GM19239 (cell line): ENCODE results near the gene SAMD4A.
"Not testable (repeated sequence)": the region's sequence is repeated elsewhere in the genome, so short reads cannot be mapped to it uniquely, and the experiment has no call there.

Experiments used
- DNase-seq: peaks from one replicate; pipeline ENCODE4 v3.0.0; 2011; ENCODE audit warnings: low spot score; ENCODE audit not compliant: insufficient read length
- FAIRE-seq: peaks from 2 replicates; lab custom pipeline; 2011; peaks lifted over from hg19 to GRCh38; lab: Jason Lieb, UNC

Gene SAMD4A

GRCh38 chr14:54747616-54748015, 180.7 kb downstream of the SAMD4A start:
- FAIRE-seq (no peak), DNase-seq (no peak)

GRCh38 chr14:54749180-54749579, 182.3 kb downstream of the SAMD4A start:
- FAIRE-seq, result no peak
- no peak for DNase-seq

DNA sequence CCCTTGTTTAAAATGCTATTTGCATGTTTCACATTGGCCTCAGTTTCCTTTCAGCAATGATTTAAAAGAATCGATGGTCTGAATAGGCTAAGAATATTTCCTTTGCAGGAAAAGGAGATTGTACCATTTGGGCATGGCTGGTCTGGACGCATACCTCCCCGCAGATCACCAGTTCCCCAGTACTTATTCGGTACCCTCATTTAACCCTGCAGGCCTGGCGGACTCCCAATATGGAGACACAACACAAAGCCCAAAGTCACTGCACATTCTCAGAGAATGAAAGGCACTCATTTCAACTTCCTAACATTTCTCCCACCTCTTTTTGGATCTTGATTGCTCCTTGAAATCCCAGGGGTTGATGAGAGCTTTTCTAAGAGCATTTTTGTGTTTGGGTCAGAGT, 182.8 kb downstream of the SAMD4A start:
- no peak for FAIRE-seq
- no peak for DNase-seq

- DNase-seq, FAIRE-seq: not testable (repeated sequence)
These were observed 185.7 kb downstream of the SAMD4A start for GRCh38 chr14:54752611-54753010.

GRCh38 chr14:54753396-54753795, 186.5 kb downstream of the SAMD4A start:
- not testable (repeated sequence) for DNase-seq, FAIRE-seq

GRCh38 chr14:54754116-54754622, 187.2 kb downstream of the SAMD4A start:
- FAIRE-seq, result no peak
- no peak for DNase-seq

GRCh38 chr14:54754623-54755386, 187.9 kb downstream of the SAMD4A start:
- DNase-seq, result no peak
- FAIRE-seq, result no peak

DNA sequence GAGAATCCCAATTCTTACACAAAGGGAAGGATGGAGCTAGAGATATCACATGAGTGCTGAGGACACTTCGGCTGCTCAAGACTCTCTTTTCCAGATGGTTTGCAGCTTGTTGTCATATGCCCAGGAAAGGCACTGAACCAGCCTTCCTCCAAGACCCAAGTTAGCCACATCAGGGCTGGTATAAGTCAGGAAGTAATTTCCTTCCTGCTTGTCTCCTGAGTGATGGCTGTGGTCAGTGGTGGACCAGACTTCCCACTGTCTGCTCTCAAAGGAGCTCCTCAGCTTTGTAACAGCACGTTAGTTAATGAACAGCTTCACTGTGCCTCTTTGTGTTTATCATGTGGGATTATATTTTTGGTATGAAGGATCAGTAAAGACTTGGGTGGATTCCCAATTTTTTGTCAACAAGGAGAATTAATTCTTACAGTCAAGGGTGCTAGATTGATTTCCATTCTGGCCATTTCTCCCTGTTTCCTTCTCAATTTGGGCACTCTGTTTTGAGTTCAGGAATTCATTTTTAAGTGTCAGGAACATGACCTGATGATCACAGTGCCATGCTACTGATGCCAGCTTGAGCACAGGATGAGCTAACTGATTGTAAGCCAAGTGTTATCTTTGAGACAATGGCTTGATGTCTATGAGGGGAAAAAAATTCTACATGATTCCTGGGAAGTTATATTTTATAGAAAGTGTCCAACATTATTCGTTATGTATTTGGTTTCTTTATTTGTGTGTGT, 189.9 kb downstream of the SAMD4A start:
- FAIRE-seq (no peak), DNase-seq (no peak)

DNA sequence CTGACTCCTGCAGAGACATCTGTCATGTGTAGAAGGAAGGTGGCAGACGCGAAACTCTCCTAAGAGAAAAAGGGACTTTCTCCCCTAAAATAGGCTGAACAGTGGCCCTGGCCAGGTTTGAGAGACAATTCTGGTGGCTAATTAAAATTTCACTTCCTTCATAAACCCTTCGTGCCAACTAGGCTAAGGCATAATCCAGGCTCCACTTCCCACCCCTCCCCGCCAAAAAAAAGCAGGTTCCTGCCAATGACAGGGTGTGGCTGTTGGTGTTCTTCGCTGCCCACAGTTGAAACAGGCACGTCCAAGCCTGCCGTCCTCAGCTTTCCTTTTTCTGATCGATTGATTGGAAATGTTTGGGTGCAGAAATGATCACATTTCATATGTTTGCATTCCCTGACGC, 191.1 kb downstream of the SAMD4A start:
- no peak for DNase-seq

DNA sequence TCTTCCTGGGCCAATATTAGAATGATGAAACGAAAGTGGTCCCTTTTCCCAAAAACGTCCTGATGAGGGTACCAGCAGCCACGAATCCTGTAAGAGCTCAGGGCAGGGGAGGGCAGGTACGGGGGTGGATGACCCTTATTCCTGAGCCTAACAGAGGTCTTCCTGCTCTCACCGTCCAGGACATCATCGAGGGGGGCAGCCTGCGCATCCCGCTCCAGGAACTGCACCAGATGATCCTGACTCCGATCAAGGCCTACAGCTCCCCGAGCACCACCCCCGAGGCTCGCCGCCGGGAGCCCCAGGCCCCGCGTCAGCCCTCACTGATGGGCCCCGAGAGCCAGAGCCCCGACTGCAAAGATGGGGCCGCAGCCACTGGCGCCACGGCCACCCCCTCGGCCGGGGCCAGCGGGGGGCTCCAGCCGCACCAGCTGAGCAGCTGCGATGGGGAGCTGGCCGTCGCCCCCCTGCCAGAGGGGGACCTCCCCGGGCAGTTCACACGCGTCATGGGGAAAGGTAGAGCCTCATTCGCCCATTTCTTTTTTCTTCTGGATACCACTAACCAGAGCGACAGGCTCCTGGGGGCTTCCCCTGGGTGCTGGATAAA, 193.2 kb downstream of the SAMD4A start:
- no peak for FAIRE-seq
- no peak for DNase-seq

More for the DNA sequence above, 191.1 kb downstream of the SAMD4A start:
- no peak for FAIRE-seq

DNA sequence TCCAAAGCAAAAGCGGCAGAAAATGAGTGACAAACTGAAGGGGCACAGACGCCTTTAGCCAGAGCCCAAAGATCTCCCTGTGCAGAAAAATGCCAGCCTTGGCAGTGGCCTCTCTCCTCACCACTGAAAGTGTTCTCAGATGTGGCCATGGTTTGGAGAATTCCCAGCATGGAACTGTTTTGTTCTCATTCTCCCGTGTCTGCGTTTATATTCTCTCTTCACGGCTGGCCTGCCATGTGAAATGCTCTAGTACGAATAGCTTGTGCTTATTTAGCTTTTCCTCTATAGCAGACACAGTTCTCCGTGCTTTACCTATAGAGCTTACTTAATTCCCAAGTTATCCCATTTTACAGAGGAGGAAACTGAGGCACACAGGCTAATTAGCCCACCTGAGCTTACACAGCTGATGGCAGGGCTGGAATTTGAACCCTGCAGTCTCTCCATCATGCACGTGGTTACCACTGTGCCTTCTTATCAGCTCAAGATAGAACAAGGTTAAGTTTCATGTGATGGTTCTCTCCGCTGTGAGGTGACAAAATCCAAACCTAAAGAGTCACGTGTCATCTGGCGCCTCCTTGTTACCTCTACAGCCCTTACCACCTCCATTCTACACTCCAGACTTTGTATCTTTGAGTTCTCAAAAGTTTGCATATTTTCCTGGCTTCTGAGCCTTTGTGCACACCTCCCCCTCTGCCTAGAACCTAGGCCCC, 194.1 kb downstream of the SAMD4A start:
- FAIRE-seq (no peak), DNase-seq (no peak)

GRCh38 chr14:54761835-54762234, 194.9 kb downstream of the SAMD4A start:
- DNase-seq, result no peak
- FAIRE-seq, result no peak

- DNase-seq (no peak), FAIRE-seq (no peak)
These were observed 195.4 kb downstream of the SAMD4A start for GRCh38 chr14:54762296-54762695.

GRCh38 chr14:54763761-54764160, 196.8 kb downstream of the SAMD4A start:
- no peak for DNase-seq
- FAIRE-seq, result no peak

DNA sequence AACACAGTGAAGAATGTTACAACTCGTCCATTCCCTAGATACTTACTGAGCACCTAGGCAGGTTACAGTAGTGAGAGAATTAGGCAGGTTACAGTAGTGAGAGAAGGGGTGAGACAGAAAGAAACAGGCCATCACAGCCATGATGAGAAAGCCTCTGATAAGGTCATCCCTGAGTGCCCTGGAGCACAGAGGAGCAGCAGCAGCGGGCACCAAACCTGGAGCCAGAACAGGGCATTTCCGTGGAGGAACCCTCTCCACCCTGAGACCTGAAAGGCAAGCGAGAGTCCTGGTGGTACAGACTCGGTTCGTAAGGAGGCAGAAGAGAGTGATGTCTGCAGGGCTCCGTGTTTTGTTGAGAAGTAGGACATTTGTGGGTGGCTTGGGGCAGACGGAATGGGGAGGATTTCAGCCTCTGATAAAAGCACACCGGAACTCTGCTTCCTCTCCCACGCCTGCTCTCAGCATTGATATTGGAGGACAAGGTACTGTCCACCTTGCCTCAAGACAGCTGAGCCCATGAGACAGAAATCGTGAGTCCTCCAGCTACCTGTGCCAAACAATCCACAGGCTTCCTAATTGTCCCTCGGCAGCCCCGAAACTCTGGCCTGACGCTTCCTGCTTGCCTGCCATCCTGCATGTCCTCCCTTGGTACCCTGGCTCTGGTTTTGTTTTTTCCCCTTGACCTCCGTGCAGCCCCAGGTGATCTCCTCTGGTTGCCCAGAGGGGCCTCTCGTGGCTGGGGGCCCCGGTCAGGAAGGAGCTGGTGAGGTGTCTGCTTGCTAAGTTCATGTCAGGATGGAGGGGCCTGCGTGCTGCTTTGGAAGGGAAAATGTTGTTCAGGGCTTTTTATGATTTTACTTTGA, 199.6 kb downstream of the SAMD4A start:
- FAIRE-seq (no peak), DNase-seq (no peak)

- no peak for FAIRE-seq
These were observed 200.2 kb downstream of the SAMD4A start for GRCh38 chr14:54767139-54767431.

GRCh38 chr14:54767450-54767849, 200.5 kb downstream of the SAMD4A start:
- FAIRE-seq (no peak), DNase-seq (no peak)

More at GRCh38 chr14:54767139-54767431, 200.2 kb downstream of the SAMD4A start:
- no peak for DNase-seq

DNA sequence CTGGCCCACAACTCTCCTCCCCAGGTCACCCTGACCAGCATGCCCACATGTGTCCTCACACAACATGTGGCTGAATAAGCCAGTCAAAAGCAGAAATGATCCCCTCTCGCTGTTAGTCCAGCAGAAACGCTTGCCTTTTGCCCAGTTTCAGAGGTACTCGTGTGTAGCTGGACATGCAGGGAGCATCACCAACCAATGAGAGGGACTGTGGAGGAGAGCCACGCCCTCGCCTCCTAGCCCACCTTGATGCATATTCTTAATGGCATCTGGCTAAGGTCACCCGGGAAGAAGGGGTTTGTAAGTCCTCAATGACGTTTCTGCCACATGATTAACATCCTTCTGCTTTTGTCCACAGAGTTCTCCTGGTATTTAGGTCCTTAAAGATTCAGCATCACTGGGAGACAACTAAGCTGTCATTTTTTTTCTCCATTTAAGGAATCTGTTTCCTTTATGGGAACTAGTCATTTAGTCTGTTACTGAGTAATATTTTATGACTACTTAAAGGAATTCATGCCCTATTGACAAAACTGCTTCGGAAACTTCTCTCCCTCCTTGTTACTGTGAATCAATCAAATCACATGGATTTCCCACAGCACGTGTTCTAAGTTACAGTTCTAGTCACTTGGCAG, 201.7 kb downstream of the SAMD4A start:
- no peak for FAIRE-seq
- DNase-seq, result no peak
